Upper lobe of right lung (tissue), 1 donor: ENCODE results near the gene TBC1D22A. TPM values are rescaled to one million over a fixed set of nuclear protein-coding genes. Genes with fewer than 3 reads are reported as not detected.
"Not testable (repeated sequence)": the region's sequence is repeated elsewhere in the genome, so short reads cannot be mapped to it uniquely, and the experiment has no call there.

Source experiments
- ATAC-seq: fragments of 200-7000 bp; cut with Tn5 transposase; one replicate; pipeline ENCODE4 v1.9.1; 2020; ENCODE audit warnings: mild to moderate bottlenecking, moderate library complexity
- DNase-seq: peaks from one replicate; pipeline ENCODE4 v3.0.0-alpha.2; 2020
- H3K27ac ChIP-seq: fragments of 200-600 bp; one replicate; pipeline ENCODE4 v1.8.0; 2022
- H3K27me3 ChIP-seq: fragments of 200-600 bp; one replicate; pipeline ENCODE4 v1.8.0; 2022; ENCODE audit warnings: mild to moderate bottlenecking
- H3K36me3 ChIP-seq: fragments of 200-600 bp; one replicate; pipeline ENCODE4 v1.8.0; 2022
- H3K4me1 ChIP-seq: fragments of 200-600 bp; one replicate; pipeline ENCODE4 v1.8.0; 2022
- H3K4me3 ChIP-seq: fragments of 200-600 bp; one replicate; pipeline ENCODE4 v1.8.0; 2022; ENCODE audit warnings: mild to moderate bottlenecking
- H3K9me3 ChIP-seq: fragments of 200-600 bp; one replicate; pipeline ENCODE4 v1.8.0; 2022
- intact Hi-C: fragments of 100-400 bp; cut with DNase I; formaldehyde crosslinking; loops from one replicate; pipeline ENCODE4 v1.11.0; 2022
- total RNA-seq: library from RNA; stranded (reverse); fragmentation: NEBNext Ultra II Directional; extraction: Animal tissue kit (Norgen Biotek cat#: 25700); gene quantifications from one replicate; pipeline ENCODE4 v1.2.1, GENCODE V29; 2021
- TF ChIP-seq, protein P1 (sequence below): fragments of 200-600 bp; IDR thresholded peaks from one replicate; pipeline ENCODE4 v1.8.0; 2022; ENCODE audit warnings: antibody characterized with exemption
- donor health status: DM: no; HTN: yes; CAD: no; lungs with severe emphysema.

The TBC1D22A gene
- total RNA-seq, 1 donor from 2014 or later: 31.3 TPM

- peak; percentile 26 for DNase-seq
- no peaks in the 10 kb centered on the region for H3K27me3 ChIP-seq
These were observed 285.1 kb downstream of the TBC1D22A start for GRCh38 chr22:47047321-47048122.

DNA sequence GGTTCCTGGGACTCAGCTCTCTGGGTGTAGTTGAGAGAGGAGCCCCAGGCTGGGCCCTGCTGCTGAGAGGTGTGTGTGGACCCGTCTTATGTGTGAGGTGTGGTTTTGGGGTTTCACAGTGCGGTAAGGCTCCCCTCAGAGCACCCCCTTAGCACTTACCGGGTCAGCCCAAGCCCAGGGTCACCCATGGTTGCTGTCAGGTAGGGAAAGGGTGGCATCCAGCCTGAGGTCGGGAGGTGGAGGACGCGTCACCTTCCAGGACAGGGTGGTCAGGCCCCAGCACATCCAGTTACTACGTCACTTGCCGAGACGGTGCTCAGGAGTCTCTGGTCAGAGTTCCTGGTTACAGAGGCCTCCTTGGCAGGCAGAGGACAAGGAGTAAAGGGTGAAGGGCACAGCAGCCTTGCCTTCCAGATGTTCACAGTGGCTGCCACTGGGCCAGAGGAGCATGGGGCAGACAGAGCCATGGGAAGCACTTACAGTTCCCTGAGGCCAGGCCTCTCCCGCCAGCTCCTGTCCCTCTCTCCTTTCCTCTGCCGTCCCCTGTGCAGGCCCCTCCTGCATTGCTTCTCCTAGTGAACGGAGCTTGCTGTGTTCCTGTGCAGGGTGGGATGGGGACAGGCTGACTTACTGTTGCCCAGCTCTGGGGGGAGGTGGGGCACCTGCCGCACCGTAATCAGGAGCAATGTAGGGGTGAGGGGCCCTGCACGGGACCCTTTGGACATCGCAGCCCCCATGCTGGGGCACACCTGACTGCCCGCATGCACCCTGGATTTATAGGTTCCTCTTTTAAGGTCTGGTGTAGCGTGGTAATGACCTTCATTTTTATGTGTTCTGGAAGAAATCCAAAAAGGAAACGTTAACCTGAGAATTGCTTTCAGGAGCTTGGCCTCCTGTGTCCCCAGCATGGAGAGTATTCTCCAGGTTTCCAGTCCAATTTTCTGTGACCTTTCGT is 285.9 kb downstream of the TBC1D22A start:
- TF ChIP-seq, protein P1, sequence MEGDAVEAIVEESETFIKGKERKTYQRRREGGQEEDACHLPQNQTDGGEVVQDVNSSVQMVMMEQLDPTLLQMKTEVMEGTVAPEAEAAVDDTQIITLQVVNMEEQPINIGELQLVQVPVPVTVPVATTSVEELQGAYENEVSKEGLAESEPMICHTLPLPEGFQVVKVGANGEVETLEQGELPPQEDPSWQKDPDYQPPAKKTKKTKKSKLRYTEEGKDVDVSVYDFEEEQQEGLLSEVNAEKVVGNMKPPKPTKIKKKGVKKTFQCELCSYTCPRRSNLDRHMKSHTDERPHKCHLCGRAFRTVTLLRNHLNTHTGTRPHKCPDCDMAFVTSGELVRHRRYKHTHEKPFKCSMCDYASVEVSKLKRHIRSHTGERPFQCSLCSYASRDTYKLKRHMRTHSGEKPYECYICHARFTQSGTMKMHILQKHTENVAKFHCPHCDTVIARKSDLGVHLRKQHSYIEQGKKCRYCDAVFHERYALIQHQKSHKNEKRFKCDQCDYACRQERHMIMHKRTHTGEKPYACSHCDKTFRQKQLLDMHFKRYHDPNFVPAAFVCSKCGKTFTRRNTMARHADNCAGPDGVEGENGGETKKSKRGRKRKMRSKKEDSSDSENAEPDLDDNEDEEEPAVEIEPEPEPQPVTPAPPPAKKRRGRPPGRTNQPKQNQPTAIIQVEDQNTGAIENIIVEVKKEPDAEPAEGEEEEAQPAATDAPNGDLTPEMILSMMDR: no peak
- ATAC-seq: no peak
- Histone ChIP-seq H3K36me3 (no peaks in the 10 kb centered on the region), H3K4me1 (peaks cover 4% of the 10 kb centered on the region), H3K4me3 (no peak overlapping the region), H3K27me3 (no peaks in the 10 kb centered on the region), H3K27ac (no peak overlapping the region), H3K9me3 (no peaks in the 10 kb centered on the region)
- intact Hi-C loops: no loop called here
- DNase-seq: peak; percentile 49

More at GRCh38 chr22:47047321-47048122, 285.1 kb downstream of the TBC1D22A start:
- Histone ChIP-seq H3K4me1 (peaks cover 4% of the 10 kb centered on the region), H3K9me3 (no peaks in the 10 kb centered on the region), H3K36me3 (no peaks in the 10 kb centered on the region), H3K27ac (no peak overlapping the region), H3K4me3 (no peak overlapping the region)
- intact Hi-C loops: no loop called here
- TF ChIP-seq, protein P1: no peak
- ATAC-seq: no peak

GRCh38 chr22:47049078-47049624 is 286.7 kb downstream of the TBC1D22A start:
- Histone ChIP-seq H3K4me1 (peaks cover 3% of the 10 kb centered on the region), H3K27me3 (no peaks in the 10 kb centered on the region), H3K36me3 (no peaks in the 10 kb centered on the region), H3K27ac (no peak overlapping the region), H3K4me3 (no peak overlapping the region), H3K9me3 (no peaks in the 10 kb centered on the region)
- TF ChIP-seq, protein P1: no peak
- intact Hi-C loops: no loop called here
- no peak for ATAC-seq
- DNase-seq: peak; percentile 40

- H3K4me3 ChIP-seq, ATAC-seq, H3K36me3 ChIP-seq, H3K27ac ChIP-seq, H3K4me1 ChIP-seq, H3K27me3 ChIP-seq, intact Hi-C loops, DNase-seq, H3K9me3 ChIP-seq: not testable (repeated sequence)
These were observed 287.4 kb downstream of the TBC1D22A start for GRCh38 chr22:47049736-47050400.

- H3K9me3 ChIP-seq: no peaks in the 10 kb centered on the region
- intact Hi-C loops: no loop called here
- no peaks in the 10 kb centered on the region for H3K4me1 ChIP-seq
- ATAC-seq (no peak), DNase-seq (no peak)
- no peaks in the 10 kb centered on the region for H3K36me3 ChIP-seq
- H3K4me3 ChIP-seq: no peak overlapping the region
- H3K27me3 ChIP-seq: no peaks in the 10 kb centered on the region
- no peak overlapping the region for H3K27ac ChIP-seq
- TF ChIP-seq, protein P1: no peak
These were observed 288.1 kb downstream of the TBC1D22A start for GRCh38 chr22:47050401-47051051.
